ENCODE measurements around the gene OSCP1. TPM values are rescaled to one million over a fixed set of nuclear protein-coding genes. Genes with fewer than 3 reads are reported as not detected.

OSCP1 gene
- total RNA-seq, 1 donor from 2014 or later = 5.2 TPM

DNA sequence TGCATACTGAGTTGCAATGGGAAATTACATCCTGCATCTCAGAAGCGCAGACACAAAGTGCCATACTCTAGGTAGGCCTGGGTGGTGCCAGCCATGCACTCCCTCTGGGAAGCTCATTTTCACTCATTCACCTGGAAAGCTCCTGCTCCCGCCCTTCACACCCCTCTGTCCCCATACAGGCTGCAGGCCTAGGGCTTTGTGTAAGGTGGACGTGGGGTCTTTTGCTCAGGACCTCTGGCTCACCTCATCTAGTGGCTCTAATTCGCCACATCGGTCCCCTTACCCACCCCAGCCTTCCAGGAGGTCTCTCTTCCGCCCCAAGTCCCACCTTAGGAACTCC lies 13.2 kb upstream of the OSCP1 start:
- no peak for DNase-seq (ENCODE audit: extremely low spot score in 2 of 2)
- Histone ChIP-seq H3K9me3 (no peaks in the 10 kb centered on the region), H3K4me3 (peak overlapping the region; percentile 89 to 99), H3K27me3 (no peaks in the 10 kb centered on the region), H3K36me3 (peaks cover 0 to 21% of the 10 kb centered on the region in 2 donors), H3K27ac (peak overlapping the region; percentile 95), H3K4me1 (peaks cover 26% of the 10 kb centered on the region)
- intact Hi-C loops (cut with DNase I) = no loop called here
- no peak for TF ChIP-seq POLR2A (IDR thresholded peaks at IDR 0.05)

DNA sequence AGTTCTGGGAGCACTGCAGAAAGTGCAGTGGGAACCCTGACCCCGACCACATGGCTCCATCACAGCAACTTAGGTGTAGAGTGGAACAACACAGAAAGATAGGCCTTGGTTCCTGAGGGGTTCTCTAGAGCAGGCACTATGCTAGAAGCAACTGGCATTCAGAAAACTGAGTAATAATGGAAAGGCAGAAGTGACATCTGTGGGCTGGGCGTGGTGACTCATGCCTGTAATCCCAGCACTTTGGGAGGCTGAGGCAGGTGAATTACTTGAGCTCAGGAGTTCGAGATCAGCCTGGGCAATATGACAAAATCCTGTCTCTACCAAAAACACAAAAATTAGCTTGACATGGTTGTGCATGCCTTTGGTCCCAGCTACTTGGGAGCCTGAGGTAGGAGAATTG lies 8.7 kb upstream of the OSCP1 start:
- intact Hi-C loops (cut with DNase I) = no loop called here
- H3K36me3 ChIP-seq = peaks cover 0 to 56% of the 10 kb centered on the region in 2 donors
- TF ChIP-seq, protein P1, sequence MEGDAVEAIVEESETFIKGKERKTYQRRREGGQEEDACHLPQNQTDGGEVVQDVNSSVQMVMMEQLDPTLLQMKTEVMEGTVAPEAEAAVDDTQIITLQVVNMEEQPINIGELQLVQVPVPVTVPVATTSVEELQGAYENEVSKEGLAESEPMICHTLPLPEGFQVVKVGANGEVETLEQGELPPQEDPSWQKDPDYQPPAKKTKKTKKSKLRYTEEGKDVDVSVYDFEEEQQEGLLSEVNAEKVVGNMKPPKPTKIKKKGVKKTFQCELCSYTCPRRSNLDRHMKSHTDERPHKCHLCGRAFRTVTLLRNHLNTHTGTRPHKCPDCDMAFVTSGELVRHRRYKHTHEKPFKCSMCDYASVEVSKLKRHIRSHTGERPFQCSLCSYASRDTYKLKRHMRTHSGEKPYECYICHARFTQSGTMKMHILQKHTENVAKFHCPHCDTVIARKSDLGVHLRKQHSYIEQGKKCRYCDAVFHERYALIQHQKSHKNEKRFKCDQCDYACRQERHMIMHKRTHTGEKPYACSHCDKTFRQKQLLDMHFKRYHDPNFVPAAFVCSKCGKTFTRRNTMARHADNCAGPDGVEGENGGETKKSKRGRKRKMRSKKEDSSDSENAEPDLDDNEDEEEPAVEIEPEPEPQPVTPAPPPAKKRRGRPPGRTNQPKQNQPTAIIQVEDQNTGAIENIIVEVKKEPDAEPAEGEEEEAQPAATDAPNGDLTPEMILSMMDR (IDR thresholded peaks at IDR 0.05) = no peak
- TF ChIP-seq POLR2AphosphoS5 (IDR thresholded peaks at IDR 0.05; ENCODE audit: insufficient read depth in 1 of 2, low read depth in 1 of 2) (no peak), POLR2A (IDR thresholded peaks at IDR 0.05) (no peak)
- no peak for DNase-seq (ENCODE audit: extremely low spot score in 2 of 2)
- no peaks in the 10 kb centered on the region for H3K27me3 ChIP-seq
- peaks cover 19% of the 10 kb centered on the region for H3K4me1 ChIP-seq
- H3K9me3 ChIP-seq = no peaks in the 10 kb centered on the region
- H3K27ac ChIP-seq = no peak overlapping the region
- H3K4me3 ChIP-seq = no peak overlapping the region

- H3K36me3 ChIP-seq = peaks cover 0 to 56% of the 10 kb centered on the region in 2 donors
- TF ChIP-seq POLR2AphosphoS5 (IDR thresholded peaks at IDR 0.05; ENCODE audit: insufficient read depth in 1 of 2, low read depth in 1 of 2) (no peak), POLR2A (IDR thresholded peaks at IDR 0.05) (no peak)
- TF ChIP-seq, protein P1 (IDR thresholded peaks at IDR 0.05) = no peak
- H3K9me3 ChIP-seq = no peaks in the 10 kb centered on the region
- peaks cover 8% of the 10 kb centered on the region for H3K4me1 ChIP-seq
- no peak overlapping the region for H3K4me3 ChIP-seq
- intact Hi-C loops (cut with DNase I) = no loop called here
- DNase-seq (ENCODE audit: extremely low spot score in 2 of 2) = no peak
- H3K27ac ChIP-seq = no peak overlapping the region
- H3K27me3 ChIP-seq = no peaks in the 10 kb centered on the region
These were observed 7.4 kb upstream of the OSCP1 start for GRCh38 chr1:36457691-36458090.

DNA sequence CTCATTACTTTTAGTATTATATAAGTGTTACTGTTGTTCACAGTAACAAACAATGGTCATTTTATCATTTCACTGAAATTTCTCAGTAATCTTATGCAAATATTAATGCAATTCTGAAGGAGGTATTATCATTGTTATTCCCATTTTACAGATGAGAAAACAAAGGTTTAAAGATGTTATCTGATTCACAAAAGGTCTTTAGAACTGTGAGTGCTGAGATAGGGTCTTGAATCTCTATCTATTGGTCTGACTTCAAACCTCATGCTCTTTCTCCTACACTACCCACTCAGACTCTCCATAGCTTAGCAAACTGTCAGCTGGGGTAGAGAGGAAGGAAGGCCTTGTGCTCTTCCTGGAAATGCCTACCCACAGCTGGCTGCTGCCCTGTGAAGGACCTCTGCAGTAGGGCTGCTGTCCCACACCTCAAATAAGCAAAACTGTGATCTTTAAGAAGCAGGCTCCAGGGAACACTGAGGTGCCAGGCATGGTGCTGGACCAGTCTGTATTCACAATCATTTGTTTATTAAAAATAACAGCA lies 6.2 kb upstream of the OSCP1 start:
- peaks cover 0 to 55% of the 10 kb centered on the region in 2 donors for H3K36me3 ChIP-seq
- DNase-seq (ENCODE audit: extremely low spot score in 2 of 2) = no peak
- no peaks in the 10 kb centered on the region for H3K27me3 ChIP-seq
- intact Hi-C loops (cut with DNase I) = no loop called here
- no peak overlapping the region for H3K4me3 ChIP-seq
- no peak overlapping the region for H3K27ac ChIP-seq
- H3K9me3 ChIP-seq = no peaks in the 10 kb centered on the region
- TF ChIP-seq, protein P1 (IDR thresholded peaks at IDR 0.05) = no peak
- TF ChIP-seq POLR2AphosphoS5 (IDR thresholded peaks at IDR 0.05; ENCODE audit: insufficient read depth in 1 of 2, low read depth in 1 of 2) (no peak), POLR2A (IDR thresholded peaks at IDR 0.05) (no peak)
- H3K4me1 ChIP-seq = no peaks in the 10 kb centered on the region

DNA sequence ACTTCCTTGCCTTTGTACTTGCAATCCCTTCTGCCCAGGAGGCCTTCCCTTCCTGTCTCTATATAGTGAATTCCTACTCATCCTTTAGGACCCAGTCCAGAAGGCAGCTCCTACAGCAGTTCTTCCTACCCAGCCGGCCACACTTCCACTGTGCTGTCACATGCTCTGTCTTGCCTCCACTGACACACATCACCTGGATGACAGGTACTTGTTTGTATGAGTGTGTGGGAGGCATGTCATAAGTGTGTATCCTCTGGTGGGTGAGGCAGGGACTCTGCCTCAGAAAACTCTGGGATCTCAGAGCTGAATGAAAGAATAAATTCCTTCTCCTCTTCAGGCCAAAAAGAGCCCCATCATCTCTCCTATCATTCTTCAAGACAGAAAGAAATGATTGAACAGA lies 5.1 kb upstream of the OSCP1 start:
- H3K36me3 ChIP-seq = peaks cover 0 to 44% of the 10 kb centered on the region in 2 donors
- H3K27me3 ChIP-seq = no peaks in the 10 kb centered on the region
- peaks cover 6% of the 10 kb centered on the region for H3K4me1 ChIP-seq
- DNase-seq (ENCODE audit: extremely low spot score in 2 of 2) = no peak
- H3K4me3 ChIP-seq = no peak overlapping the region
- TF ChIP-seq POLR2AphosphoS5 (IDR thresholded peaks at IDR 0.05; ENCODE audit: insufficient read depth in 1 of 2, low read depth in 1 of 2) = no peak
- intact Hi-C loops (cut with DNase I) = no loop called here
- H3K27ac ChIP-seq = no peak overlapping the region
- H3K9me3 ChIP-seq = no peaks in the 10 kb centered on the region

- intact Hi-C loops (cut with DNase I) = no loop called here
- H3K36me3 ChIP-seq = peaks cover 0 to 34% of the 10 kb centered on the region in 2 donors
- TF ChIP-seq POLR2AphosphoS5 (IDR thresholded peaks at IDR 0.05; ENCODE audit: insufficient read depth in 1 of 2, low read depth in 1 of 2) (no peak), POLR2A (IDR thresholded peaks at IDR 0.05) (no peak)
- TF ChIP-seq, protein P1 (IDR thresholded peaks at IDR 0.05) = no peak
These were observed 3.5 kb upstream of the OSCP1 start for GRCh38 chr1:36453600-36454388.

More at GRCh38 chr1:36453600-36454388, 3.5 kb upstream of the OSCP1 start:
- DNase-seq (ENCODE audit: extremely low spot score in 2 of 2) = no peak
- Histone ChIP-seq H3K4me3 (no peak overlapping the region), H3K27me3 (no peaks in the 10 kb centered on the region), H3K9me3 (no peaks in the 10 kb centered on the region), H3K4me1 (peaks cover 20% of the 10 kb centered on the region), H3K27ac (no peak overlapping the region)

Data from vagina (tissue), 2 donors.